DND-41 (cell line): ENCODE measurements around the gene GPRIN1.

Source experiments
- ATAC-seq: fragments of 200-7000 bp; cut with Tn5 transposase; 3 replicates; pipeline ENCODE4 v1.9.1; 2021; ENCODE audit warnings: low read depth; ENCODE audit not compliant: insufficient read depth
- DNase-seq: peaks from one replicate; pipeline ENCODE4 v3.0.0-alpha.2; 2020
- H2AFZ ChIP-seq: 2 replicates; pipeline ENCODE4 v1.6.0; 2012; ENCODE audit warnings: low read depth, low read length
- H3K27ac ChIP-seq: 2 replicates; pipeline ENCODE4 v1.5.1; 2012; ENCODE audit warnings: low read length, inconsistent platforms
- H3K27me3 ChIP-seq: fragments of 200-600 bp; sonication (generic); 2 replicates; pipeline ENCODE4 v1.6.0; 2012; ENCODE audit warnings: low read length, mild to moderate bottlenecking, inconsistent platforms; ENCODE audit not compliant: insufficient read depth, poor library complexity
- H3K36me3 ChIP-seq: 2 replicates; pipeline ENCODE4 v1.5.1; 2012; ENCODE audit warnings: low read length, inconsistent platforms; ENCODE audit not compliant: insufficient read depth
- H3K4me1 ChIP-seq: 2 replicates; pipeline ENCODE4 v1.5.1; 2012; ENCODE audit warnings: mild to moderate bottlenecking, low read length; ENCODE audit not compliant: insufficient read depth
- H3K4me2 ChIP-seq: 2 replicates; pipeline ENCODE4 v1.6.0; 2012; ENCODE audit warnings: mild to moderate bottlenecking, moderate library complexity, low read length, inconsistent platforms; ENCODE audit not compliant: insufficient read depth
- H3K4me3 ChIP-seq, 2 experiments: fragments of 200-600 bp in 1 of 2; shearing (Covaris generic) in 1 of 2; 2 replicates each; pipeline ENCODE4 v1.5.1; 2012 to 2016; ENCODE audit warnings: inconsistent platforms in 2 of 2, low read length in 2 of 2, mild to moderate bottlenecking in 2 of 2, low read depth in 1 of 2, moderate library complexity in 1 of 2
- H3K79me2 ChIP-seq: 2 replicates; pipeline ENCODE4 v1.6.0; 2012; ENCODE audit warnings: low read length, inconsistent platforms; ENCODE audit not compliant: insufficient read depth
- H3K9ac ChIP-seq: 2 replicates; pipeline ENCODE4 v1.6.0; 2012; ENCODE audit warnings: low read depth, mild to moderate bottlenecking, inconsistent platforms, low read length, moderate library complexity
- H3K9me3 ChIP-seq: 2 replicates; pipeline ENCODE4 v1.5.1; 2012; ENCODE audit warnings: low read length, moderate library complexity, mild to moderate bottlenecking, inconsistent platforms; ENCODE audit not compliant: insufficient read depth, severe bottlenecking
- H4K20me1 ChIP-seq: 2 replicates; pipeline ENCODE4 v1.6.0; 2012; ENCODE audit warnings: low read length; ENCODE audit not compliant: insufficient read depth
- EZH2 ChIP-seq: IDR thresholded peaks from 3 replicates; pipeline ENCODE4 v1.6.1; 2012; ENCODE audit warnings: borderline replicate concordance, low read depth, mild to moderate bottlenecking, moderate library complexity, low read length, inconsistent platforms; ENCODE audit not compliant: severe bottlenecking
- TF ChIP-seq, protein P1 (sequence below): IDR thresholded peaks from 2 replicates; pipeline ENCODE4 v1.5.1; 2012; ENCODE audit warnings: borderline replicate concordance, low read length, moderate library complexity, mild to moderate bottlenecking; ENCODE audit not compliant: poor library complexity, severe bottlenecking; ENCODE audit errors: extremely low read depth

Gene GPRIN1

GRCh38 chr5:176639208-176639607 is 29.3 kb upstream of the GPRIN1 start:
- no peak overlapping the region for H3K9ac ChIP-seq
- H3K4me1 ChIP-seq, result no peaks in the 10 kb centered on the region
- H3K79me2 ChIP-seq, result no peaks in the 10 kb centered on the region
- no peak overlapping the region for H3K4me3 ChIP-seq
- H3K9me3 ChIP-seq, result no peaks in the 10 kb centered on the region
- H3K27ac ChIP-seq, result no peak overlapping the region
- H2AFZ ChIP-seq, result no peak overlapping the region
- no peak for ATAC-seq
- H3K36me3 ChIP-seq, result no peaks in the 10 kb centered on the region
- no peak for DNase-seq
- H4K20me1 ChIP-seq, result no peaks in the 10 kb centered on the region
- peaks cover 7% of the 10 kb centered on the region for H3K27me3 ChIP-seq
- no peak overlapping the region for H3K4me2 ChIP-seq
- no peak for TF ChIP-seq EZH2
- TF ChIP-seq, protein P1, sequence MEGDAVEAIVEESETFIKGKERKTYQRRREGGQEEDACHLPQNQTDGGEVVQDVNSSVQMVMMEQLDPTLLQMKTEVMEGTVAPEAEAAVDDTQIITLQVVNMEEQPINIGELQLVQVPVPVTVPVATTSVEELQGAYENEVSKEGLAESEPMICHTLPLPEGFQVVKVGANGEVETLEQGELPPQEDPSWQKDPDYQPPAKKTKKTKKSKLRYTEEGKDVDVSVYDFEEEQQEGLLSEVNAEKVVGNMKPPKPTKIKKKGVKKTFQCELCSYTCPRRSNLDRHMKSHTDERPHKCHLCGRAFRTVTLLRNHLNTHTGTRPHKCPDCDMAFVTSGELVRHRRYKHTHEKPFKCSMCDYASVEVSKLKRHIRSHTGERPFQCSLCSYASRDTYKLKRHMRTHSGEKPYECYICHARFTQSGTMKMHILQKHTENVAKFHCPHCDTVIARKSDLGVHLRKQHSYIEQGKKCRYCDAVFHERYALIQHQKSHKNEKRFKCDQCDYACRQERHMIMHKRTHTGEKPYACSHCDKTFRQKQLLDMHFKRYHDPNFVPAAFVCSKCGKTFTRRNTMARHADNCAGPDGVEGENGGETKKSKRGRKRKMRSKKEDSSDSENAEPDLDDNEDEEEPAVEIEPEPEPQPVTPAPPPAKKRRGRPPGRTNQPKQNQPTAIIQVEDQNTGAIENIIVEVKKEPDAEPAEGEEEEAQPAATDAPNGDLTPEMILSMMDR, result no peak

DNA sequence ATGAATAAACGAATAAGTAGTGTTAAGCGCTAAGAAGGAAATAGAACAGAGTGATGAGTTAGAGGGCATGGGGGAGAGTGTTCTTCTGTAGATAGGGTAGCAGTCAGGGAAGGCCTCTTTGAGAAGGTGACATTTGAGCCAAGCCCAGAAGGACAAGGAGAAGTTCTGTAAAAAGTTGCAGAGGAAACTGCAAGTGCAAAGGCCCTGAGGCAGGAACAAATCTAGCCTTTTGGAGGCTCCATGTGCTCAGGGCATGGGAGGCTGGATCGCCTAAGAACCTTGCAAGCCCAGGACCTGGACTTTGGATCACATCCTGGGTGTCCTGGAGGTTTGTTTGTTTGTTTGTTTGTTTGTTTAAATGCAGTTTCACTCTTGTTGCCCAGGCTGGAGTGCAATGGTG is 28.5 kb upstream of the GPRIN1 start:
- no peaks in the 10 kb centered on the region for H3K79me2 ChIP-seq
- TF ChIP-seq, protein P1, result no peak
- TF ChIP-seq EZH2, result no peak
- no peak overlapping the region for H2AFZ ChIP-seq
- no peak overlapping the region for H3K9ac ChIP-seq
- H3K27me3 ChIP-seq, result peaks cover 14% of the 10 kb centered on the region
- H3K27ac ChIP-seq, result no peak overlapping the region
- no peaks in the 10 kb centered on the region for H3K36me3 ChIP-seq
- no peak overlapping the region for H3K4me3 ChIP-seq
- H3K4me1 ChIP-seq, result no peaks in the 10 kb centered on the region
- H3K4me2 ChIP-seq, result no peak overlapping the region
- DNase-seq (no peak), ATAC-seq (no peak)
- H4K20me1 ChIP-seq, result no peaks in the 10 kb centered on the region
- no peaks in the 10 kb centered on the region for H3K9me3 ChIP-seq

DNA sequence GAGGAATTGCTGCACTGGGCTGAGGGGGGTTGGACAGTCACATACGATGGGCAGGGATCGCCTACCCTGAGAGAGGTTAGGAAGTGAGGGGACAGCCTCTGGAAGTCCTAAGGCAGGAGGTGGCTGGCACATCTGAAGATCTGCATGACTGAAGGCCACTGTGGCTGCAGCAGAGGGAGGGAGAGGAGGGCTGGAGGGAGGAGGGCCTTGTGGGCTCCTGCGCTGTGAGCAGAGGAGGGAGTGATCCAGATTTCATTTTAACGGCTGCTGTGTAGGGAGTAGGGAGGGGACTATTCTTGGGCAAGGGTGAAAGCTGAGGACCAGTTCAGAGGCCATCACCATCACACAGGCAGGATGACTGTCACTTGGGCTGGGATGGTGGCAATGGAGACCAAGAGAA is 27.6 kb upstream of the GPRIN1 start:
- Histone ChIP-seq H3K9me3 (no peaks in the 10 kb centered on the region), H3K4me3 (no peak overlapping the region), H3K27me3 (peaks cover 16% of the 10 kb centered on the region)

More for the DNA sequence above, 27.6 kb upstream of the GPRIN1 start:
- H3K79me2 ChIP-seq, result no peaks in the 10 kb centered on the region
- H2AFZ ChIP-seq, result no peak overlapping the region
- no peak overlapping the region for H3K27ac ChIP-seq
- H4K20me1 ChIP-seq, result no peaks in the 10 kb centered on the region
- no peak for TF ChIP-seq EZH2
- TF ChIP-seq, protein P1, result no peak
- no peak overlapping the region for H3K9ac ChIP-seq
- no peaks in the 10 kb centered on the region for H3K4me1 ChIP-seq
- no peaks in the 10 kb centered on the region for H3K36me3 ChIP-seq
- ATAC-seq, result no peak
- H3K4me2 ChIP-seq, result no peak overlapping the region
- no peak for DNase-seq
